HEK293 (cell line): Measurements from ENCODE around the gene PGBD5.
A peak's percentile ranks its signal among the peaks of the same experiment; 100 is the strongest.

Source experiments
- GFI1B ChIP-seq: fragments of 450-650 bp; formaldehyde crosslinking; IDR thresholded peaks from 2 replicates; pipeline ENCODE4 v1.5.1; 2016; ENCODE audit warnings: missing biosample characterization, missing genetic modification characterization
- HOXD13 ChIP-seq: sonication (generic); formaldehyde crosslinking; IDR thresholded peaks from 2 replicates; pipeline ENCODE4 v1.8.0; 2022; ENCODE audit warnings: missing genetic modification reagents, borderline replicate concordance
- SP7 ChIP-seq: fragments of 450-650 bp; formaldehyde crosslinking; IDR thresholded peaks from 2 replicates; pipeline ENCODE4 v1.5.1; 2016; ENCODE audit warnings: missing biosample characterization, missing genetic modification characterization
- ZBTB21 ChIP-seq: fragments of 450-650 bp; formaldehyde crosslinking; IDR thresholded peaks from 2 replicates; pipeline ENCODE4 v1.5.1; 2017; ENCODE audit warnings: missing biosample characterization, missing genetic modification characterization
- ZBTB48 ChIP-seq: fragments of 450-650 bp; formaldehyde crosslinking; IDR thresholded peaks from 2 replicates; pipeline ENCODE4 v1.5.1; 2016; ENCODE audit warnings: missing biosample characterization, missing genetic modification characterization
- ZEB2 ChIP-seq: fragments of 450-650 bp; formaldehyde crosslinking; IDR thresholded peaks from 2 replicates; pipeline ENCODE4 v1.5.1; 2016; ENCODE audit warnings: missing biosample characterization, missing genetic modification characterization
- ZFP37 ChIP-seq: fragments of 450-650 bp; formaldehyde crosslinking; IDR thresholded peaks from 2 replicates; pipeline ENCODE4 v1.5.1; 2016; ENCODE audit warnings: missing biosample characterization, missing genetic modification characterization
- ZNF133 ChIP-seq: fragments of 450-650 bp; formaldehyde crosslinking; IDR thresholded peaks from 2 replicates; pipeline ENCODE4 v1.5.1; 2016; ENCODE audit warnings: missing biosample characterization, missing genetic modification characterization
- ZNF2 ChIP-seq: fragments of 450-650 bp; formaldehyde crosslinking; IDR thresholded peaks from 2 replicates; pipeline ENCODE4 v1.5.1; 2016; ENCODE audit warnings: missing biosample characterization, missing genetic modification characterization
- ZNF221 ChIP-seq: fragments of 450-650 bp; formaldehyde crosslinking; IDR thresholded peaks from 2 replicates; pipeline ENCODE4 v1.5.1; 2017; ENCODE audit warnings: missing biosample characterization, missing genetic modification characterization, borderline replicate concordance
- ZNF248 ChIP-seq: fragments of 450-650 bp; formaldehyde crosslinking; IDR thresholded peaks from 2 replicates; pipeline ENCODE4 v1.5.1; 2017; ENCODE audit warnings: missing biosample characterization, missing genetic modification characterization
- ZNF391 ChIP-seq: fragments of 450-650 bp; formaldehyde crosslinking; IDR thresholded peaks from 2 replicates; pipeline ENCODE4 v1.5.1; 2016; ENCODE audit warnings: low read depth, missing biosample characterization, missing genetic modification characterization, borderline replicate concordance
- ZNF48 ChIP-seq: fragments of 450-650 bp; formaldehyde crosslinking; IDR thresholded peaks from 2 replicates; pipeline ENCODE4 v1.5.1; 2016; ENCODE audit warnings: missing biosample characterization, missing genetic modification characterization
- ZNF558 ChIP-seq: fragments of 450-650 bp; formaldehyde crosslinking; IDR thresholded peaks from 2 replicates; pipeline ENCODE4 v1.5.1; 2016; ENCODE audit warnings: missing biosample characterization, missing genetic modification characterization
- ZNF585B ChIP-seq: fragments of 450-650 bp; formaldehyde crosslinking; IDR thresholded peaks from 2 replicates; pipeline ENCODE4 v1.5.1; 2016; ENCODE audit warnings: missing biosample characterization, missing genetic modification characterization
- ZNF600 ChIP-seq: fragments of 450-650 bp; formaldehyde crosslinking; IDR thresholded peaks from 2 replicates; pipeline ENCODE4 v1.5.1; 2016; ENCODE audit warnings: missing biosample characterization, missing genetic modification characterization
- ZNF610 ChIP-seq: fragments of 450-650 bp; formaldehyde crosslinking; IDR thresholded peaks from 2 replicates; pipeline ENCODE4 v1.5.1; 2016; ENCODE audit warnings: missing biosample characterization, missing genetic modification characterization, borderline replicate concordance
- ZNF626 ChIP-seq: fragments of 450-650 bp; sonication (Bioruptor Pico); formaldehyde crosslinking; IDR thresholded peaks from 2 replicates; pipeline ENCODE4 v1.5.1; 2018; ENCODE audit warnings: missing biosample characterization, missing genetic modification characterization, inconsistent platforms
- ZNF654 ChIP-seq: fragments of 450-650 bp; formaldehyde crosslinking; IDR thresholded peaks from 2 replicates; pipeline ENCODE4 v1.5.1; 2016; ENCODE audit warnings: low read depth, missing biosample characterization, missing genetic modification characterization
- ZNF664 ChIP-seq: fragments of 450-650 bp; formaldehyde crosslinking; IDR thresholded peaks from 2 replicates; pipeline ENCODE4 v1.5.1; 2016; ENCODE audit warnings: missing biosample characterization, missing genetic modification characterization
- ZNF776 ChIP-seq: fragments of 450-650 bp; formaldehyde crosslinking; IDR thresholded peaks from 2 replicates; pipeline ENCODE4 v1.5.0; 2017; ENCODE audit warnings: missing biosample characterization, missing genetic modification characterization, borderline replicate concordance
- TF ChIP-seq, protein P1 (sequence below): fragments of 450-650 bp; formaldehyde crosslinking; IDR thresholded peaks from 2 replicates; pipeline ENCODE4 v1.5.1; 2016; ENCODE audit warnings: missing biosample characterization, missing genetic modification characterization
- TF ChIP-seq, protein P2 (sequence below): fragments of 450-650 bp; formaldehyde crosslinking; IDR thresholded peaks from 2 replicates; pipeline ENCODE4 v1.5.0; 2017; ENCODE audit warnings: missing biosample characterization, missing genetic modification characterization, borderline replicate concordance
- TF ChIP-seq, protein P3 (sequence below): fragments of 450-650 bp; formaldehyde crosslinking; IDR thresholded peaks from 2 replicates; pipeline ENCODE4 v1.5.1; 2016; ENCODE audit warnings: missing biosample characterization, missing genetic modification characterization
- TF ChIP-seq, protein P4 (sequence below): IDR thresholded peaks from 2 replicates; pipeline ENCODE4 v1.6.1; 2011; ENCODE audit warnings: mild to moderate bottlenecking, low read depth, low read length, borderline replicate concordance
- TF ChIP-seq, protein P5 (sequence below): fragments of 450-650 bp; formaldehyde crosslinking; IDR thresholded peaks from 2 replicates; pipeline ENCODE4 v1.5.1; 2016; ENCODE audit warnings: missing biosample characterization, missing genetic modification characterization
- TF ChIP-seq, protein P6 (sequence below): fragments of 450-650 bp; formaldehyde crosslinking; IDR thresholded peaks from 2 replicates; pipeline ENCODE4 v1.5.1; 2016; ENCODE audit warnings: missing biosample characterization, missing genetic modification characterization

PGBD5 gene

DNA sequence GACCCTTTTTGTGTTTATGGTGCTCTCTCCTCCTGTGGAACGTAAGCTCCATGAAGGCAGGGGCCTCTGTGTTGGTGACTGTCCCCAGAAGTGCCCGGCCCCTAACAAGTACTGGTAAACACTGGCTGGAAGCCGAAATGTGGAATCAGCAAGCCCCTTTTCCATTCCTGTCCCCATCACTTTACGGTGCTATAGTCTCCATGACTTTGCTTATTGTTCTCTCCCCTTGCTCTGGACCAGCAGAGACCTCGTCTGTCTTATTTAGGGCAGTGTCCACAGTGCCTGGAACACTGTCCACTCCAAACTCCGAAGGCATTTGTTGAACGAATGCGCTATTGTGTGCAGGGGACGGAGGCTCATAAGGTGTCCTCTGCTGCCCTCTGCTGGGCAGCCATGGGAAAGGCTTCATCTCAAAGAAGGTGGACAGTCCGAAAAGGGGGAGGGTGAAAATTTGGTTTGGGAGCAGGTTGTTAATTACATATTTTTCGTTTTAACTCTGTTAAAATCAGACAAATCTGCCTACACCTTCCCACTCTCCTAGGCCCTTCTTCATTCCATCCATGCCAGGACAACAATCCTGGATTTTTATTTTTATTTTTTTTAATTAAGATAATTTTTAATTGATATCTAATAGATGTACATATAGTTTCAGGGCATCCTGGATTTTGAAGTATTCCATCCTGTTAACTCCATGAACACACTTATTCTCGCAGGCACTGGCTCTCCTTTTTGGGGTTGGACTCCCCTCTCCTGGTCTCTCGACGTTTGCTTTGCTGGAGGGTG, 115.6 kb downstream of the PGBD5 start (continued):
- TF ChIP-seq ZNF248 (tag by site-specific recombination) (no peak), ZNF558 (tag by site-specific recombination) (no peak), ZNF600 (tag by site-specific recombination) (peak; percentile 67), GFI1B (tag by site-specific recombination) (no peak), ZNF610 (tag by site-specific recombination) (no peak), ZNF391 (tag by site-specific recombination) (peak; percentile 30; the same call in 1 of the 2 replicates), ZNF133 (tag by site-specific recombination) (no peak), SP7 (peak; percentile 45; the same call in 1 of the 2 replicates), ZNF2 (tag by site-specific recombination) (peak; percentile 87), ZBTB21 (tag by site-specific recombination) (no peak), ZNF585B (tag by site-specific recombination) (no peak), ZNF48 (tag by site-specific recombination) (no peak), ZNF221 (tag by site-specific recombination) (no peak), ZNF654 (tag by site-specific recombination) (peak; percentile 97), HOXD13 (CRISPR knock-in tag) (no peak), ZEB2 (tag by site-specific recombination) (0 out of 2 replicates have a peak, but pooled peaks have one; percentile 31), ZNF626 (tag by site-specific recombination) (no peak), ZFP37 (tag by site-specific recombination) (0 out of 2 replicates have a peak, but pooled peaks have one; percentile 22), ZNF664 (tag by site-specific recombination) (no peak), ZBTB48 (peak; percentile 88), ZNF776 (tag by site-specific recombination) (no peak)
- TF ChIP-seq, protein P1, sequence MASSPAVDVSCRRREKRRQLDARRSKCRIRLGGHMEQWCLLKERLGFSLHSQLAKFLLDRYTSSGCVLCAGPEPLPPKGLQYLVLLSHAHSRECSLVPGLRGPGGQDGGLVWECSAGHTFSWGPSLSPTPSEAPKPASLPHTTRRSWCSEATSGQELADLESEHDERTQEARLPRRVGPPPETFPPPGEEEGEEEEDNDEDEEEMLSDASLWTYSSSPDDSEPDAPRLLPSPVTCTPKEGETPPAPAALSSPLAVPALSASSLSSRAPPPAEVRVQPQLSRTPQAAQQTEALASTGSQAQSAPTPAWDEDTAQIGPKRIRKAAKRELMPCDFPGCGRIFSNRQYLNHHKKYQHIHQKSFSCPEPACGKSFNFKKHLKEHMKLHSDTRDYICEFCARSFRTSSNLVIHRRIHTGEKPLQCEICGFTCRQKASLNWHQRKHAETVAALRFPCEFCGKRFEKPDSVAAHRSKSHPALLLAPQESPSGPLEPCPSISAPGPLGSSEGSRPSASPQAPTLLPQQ = no peak
- TF ChIP-seq, protein P2, sequence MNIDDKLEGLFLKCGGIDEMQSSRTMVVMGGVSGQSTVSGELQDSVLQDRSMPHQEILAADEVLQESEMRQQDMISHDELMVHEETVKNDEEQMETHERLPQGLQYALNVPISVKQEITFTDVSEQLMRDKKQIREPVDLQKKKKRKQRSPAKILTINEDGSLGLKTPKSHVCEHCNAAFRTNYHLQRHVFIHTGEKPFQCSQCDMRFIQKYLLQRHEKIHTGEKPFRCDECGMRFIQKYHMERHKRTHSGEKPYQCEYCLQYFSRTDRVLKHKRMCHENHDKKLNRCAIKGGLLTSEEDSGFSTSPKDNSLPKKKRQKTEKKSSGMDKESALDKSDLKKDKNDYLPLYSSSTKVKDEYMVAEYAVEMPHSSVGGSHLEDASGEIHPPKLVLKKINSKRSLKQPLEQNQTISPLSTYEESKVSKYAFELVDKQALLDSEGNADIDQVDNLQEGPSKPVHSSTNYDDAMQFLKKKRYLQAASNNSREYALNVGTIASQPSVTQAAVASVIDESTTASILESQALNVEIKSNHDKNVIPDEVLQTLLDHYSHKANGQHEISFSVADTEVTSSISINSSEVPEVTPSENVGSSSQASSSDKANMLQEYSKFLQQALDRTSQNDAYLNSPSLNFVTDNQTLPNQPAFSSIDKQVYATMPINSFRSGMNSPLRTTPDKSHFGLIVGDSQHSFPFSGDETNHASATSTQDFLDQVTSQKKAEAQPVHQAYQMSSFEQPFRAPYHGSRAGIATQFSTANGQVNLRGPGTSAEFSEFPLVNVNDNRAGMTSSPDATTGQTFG (tag by site-specific recombination) = no peak
- TF ChIP-seq, protein P3, sequence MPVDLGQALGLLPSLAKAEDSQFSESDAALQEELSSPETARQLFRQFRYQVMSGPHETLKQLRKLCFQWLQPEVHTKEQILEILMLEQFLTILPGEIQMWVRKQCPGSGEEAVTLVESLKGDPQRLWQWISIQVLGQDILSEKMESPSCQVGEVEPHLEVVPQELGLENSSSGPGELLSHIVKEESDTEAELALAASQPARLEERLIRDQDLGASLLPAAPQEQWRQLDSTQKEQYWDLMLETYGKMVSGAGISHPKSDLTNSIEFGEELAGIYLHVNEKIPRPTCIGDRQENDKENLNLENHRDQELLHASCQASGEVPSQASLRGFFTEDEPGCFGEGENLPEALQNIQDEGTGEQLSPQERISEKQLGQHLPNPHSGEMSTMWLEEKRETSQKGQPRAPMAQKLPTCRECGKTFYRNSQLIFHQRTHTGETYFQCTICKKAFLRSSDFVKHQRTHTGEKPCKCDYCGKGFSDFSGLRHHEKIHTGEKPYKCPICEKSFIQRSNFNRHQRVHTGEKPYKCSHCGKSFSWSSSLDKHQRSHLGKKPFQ (tag by site-specific recombination) = no peak
- TF ChIP-seq, protein P4, sequence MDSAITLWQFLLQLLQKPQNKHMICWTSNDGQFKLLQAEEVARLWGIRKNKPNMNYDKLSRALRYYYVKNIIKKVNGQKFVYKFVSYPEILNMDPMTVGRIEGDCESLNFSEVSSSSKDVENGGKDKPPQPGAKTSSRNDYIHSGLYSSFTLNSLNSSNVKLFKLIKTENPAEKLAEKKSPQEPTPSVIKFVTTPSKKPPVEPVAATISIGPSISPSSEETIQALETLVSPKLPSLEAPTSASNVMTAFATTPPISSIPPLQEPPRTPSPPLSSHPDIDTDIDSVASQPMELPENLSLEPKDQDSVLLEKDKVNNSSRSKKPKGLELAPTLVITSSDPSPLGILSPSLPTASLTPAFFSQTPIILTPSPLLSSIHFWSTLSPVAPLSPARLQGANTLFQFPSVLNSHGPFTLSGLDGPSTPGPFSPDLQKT = no peak
- TF ChIP-seq, protein P5, sequence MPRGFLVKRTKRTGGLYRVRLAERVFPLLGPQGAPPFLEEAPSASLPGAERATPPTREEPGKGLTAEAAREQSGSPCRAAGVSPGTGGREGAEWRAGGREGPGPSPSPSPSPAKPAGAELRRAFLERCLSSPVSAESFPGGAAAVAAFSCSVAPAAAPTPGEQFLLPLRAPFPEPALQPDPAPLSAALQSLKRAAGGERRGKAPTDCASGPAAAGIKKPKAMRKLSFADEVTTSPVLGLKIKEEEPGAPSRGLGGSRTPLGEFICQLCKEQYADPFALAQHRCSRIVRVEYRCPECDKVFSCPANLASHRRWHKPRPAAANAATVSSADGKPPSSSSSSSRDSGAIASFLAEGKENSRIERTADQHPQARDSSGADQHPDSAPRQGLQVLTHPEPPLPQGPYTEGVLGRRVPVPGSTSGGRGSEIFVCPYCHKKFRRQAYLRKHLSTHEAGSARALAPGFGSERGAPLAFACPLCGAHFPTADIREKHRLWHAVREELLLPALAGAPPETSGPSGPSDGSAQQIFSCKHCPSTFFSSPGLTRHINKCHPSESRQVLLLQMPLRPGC (tag by site-specific recombination) = no peak
- TF ChIP-seq, protein P6, sequence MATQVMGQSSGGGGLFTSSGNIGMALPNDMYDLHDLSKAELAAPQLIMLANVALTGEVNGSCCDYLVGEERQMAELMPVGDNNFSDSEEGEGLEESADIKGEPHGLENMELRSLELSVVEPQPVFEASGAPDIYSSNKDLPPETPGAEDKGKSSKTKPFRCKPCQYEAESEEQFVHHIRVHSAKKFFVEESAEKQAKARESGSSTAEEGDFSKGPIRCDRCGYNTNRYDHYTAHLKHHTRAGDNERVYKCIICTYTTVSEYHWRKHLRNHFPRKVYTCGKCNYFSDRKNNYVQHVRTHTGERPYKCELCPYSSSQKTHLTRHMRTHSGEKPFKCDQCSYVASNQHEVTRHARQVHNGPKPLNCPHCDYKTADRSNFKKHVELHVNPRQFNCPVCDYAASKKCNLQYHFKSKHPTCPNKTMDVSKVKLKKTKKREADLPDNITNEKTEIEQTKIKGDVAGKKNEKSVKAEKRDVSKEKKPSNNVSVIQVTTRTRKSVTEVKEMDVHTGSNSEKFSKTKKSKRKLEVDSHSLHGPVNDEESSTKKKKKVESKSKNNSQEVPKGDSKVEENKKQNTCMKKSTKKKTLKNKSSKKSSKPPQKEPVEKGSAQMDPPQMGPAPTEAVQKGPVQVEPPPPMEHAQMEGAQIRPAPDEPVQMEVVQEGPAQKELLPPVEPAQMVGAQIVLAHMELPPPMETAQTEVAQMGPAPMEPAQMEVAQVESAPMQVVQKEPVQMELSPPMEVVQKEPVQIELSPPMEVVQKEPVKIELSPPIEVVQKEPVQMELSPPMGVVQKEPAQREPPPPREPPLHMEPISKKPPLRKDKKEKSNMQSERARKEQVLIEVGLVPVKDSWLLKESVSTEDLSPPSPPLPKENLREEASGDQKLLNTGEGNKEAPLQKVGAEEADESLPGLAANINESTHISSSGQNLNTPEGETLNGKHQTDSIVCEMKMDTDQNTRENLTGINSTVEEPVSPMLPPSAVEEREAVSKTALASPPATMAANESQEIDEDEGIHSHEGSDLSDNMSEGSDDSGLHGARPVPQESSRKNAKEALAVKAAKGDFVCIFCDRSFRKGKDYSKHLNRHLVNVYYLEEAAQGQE (tag by site-specific recombination) = no peak
